ENCODE measurements around the gene TIMM13. TPM values are rescaled to one million over a fixed set of nuclear protein-coding genes. Genes with fewer than 3 reads are reported as not detected.
"Not testable (repeated sequence)": the region's sequence is repeated elsewhere in the genome, so short reads cannot be mapped to it uniquely, and the experiment has no call there.

The TIMM13 gene
- total RNA-seq, 6 donors from 2014 or later, result 26.2 to 82.3 (median 40.0) TPM

GRCh38 chr19:2394442-2395292, 32.7 kb downstream of the TIMM13 start:
- no peaks in the 10 kb centered on the region for H3K27me3 ChIP-seq
- peak in 1 of 2 donors; percentile 51 for ATAC-seq (ENCODE audit: low FRiP score in 2 of 2)
- peak in 1 of 2 donors; percentile 52 for DNase-seq
- H3K4me1 ChIP-seq, result peaks cover 0 to 5% (median 0%) of the 10 kb centered on the region in 4 donors
- H3K27ac ChIP-seq, result peak overlapping the region in 3 of 4 donors; percentile 15 to 26 (median 18)
- no peaks in the 10 kb centered on the region for H3K9me3 ChIP-seq
- H3K4me3 ChIP-seq, result peak overlapping the region in 2 of 4 donors; percentile 22 to 25
- H3K36me3 ChIP-seq, result no peaks in the 10 kb centered on the region
- TF ChIP-seq POLR2A (IDR thresholded peaks at IDR 0.05) (peak in 1 of 4 donors; percentile 61), EP300 (IDR thresholded peaks at IDR 0.05) (no peak)
- 52 to 54% methylated on average over 27 of the region's 27 CpGs for WGBS, 2 donors

DNA sequence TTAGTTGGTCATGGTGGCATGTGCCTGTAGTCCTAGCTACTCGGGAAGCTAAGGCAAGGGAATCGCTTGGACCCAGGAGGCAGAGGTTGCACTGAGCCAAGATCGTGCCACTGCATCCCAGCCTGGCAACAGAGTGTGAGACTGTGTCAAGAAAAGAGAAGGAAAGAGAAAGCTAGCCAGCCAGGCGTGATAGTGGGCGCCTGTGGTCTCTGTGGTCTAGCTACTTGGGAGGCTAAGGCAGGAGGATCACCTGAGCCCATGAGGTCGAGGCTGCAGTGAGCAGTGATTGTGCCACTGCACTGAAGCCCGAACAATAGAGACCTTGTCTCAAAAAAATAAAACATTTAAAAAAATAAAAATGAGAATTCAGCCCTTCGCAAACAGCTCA, 33.3 kb downstream of the TIMM13 start:
- peaks cover 0 to 5% (median 0%) of the 10 kb centered on the region in 4 donors for H3K4me1 ChIP-seq
- peak overlapping the region in 2 of 4 donors; percentile 26 to 42 for H3K27ac ChIP-seq
- TF ChIP-seq EP300 (IDR thresholded peaks at IDR 0.05) (no peak), POLR2A (IDR thresholded peaks at IDR 0.05) (no peak), POLR2AphosphoS5 (IDR thresholded peaks at IDR 0.05) (no peak)
- TF ChIP-seq, protein P1, sequence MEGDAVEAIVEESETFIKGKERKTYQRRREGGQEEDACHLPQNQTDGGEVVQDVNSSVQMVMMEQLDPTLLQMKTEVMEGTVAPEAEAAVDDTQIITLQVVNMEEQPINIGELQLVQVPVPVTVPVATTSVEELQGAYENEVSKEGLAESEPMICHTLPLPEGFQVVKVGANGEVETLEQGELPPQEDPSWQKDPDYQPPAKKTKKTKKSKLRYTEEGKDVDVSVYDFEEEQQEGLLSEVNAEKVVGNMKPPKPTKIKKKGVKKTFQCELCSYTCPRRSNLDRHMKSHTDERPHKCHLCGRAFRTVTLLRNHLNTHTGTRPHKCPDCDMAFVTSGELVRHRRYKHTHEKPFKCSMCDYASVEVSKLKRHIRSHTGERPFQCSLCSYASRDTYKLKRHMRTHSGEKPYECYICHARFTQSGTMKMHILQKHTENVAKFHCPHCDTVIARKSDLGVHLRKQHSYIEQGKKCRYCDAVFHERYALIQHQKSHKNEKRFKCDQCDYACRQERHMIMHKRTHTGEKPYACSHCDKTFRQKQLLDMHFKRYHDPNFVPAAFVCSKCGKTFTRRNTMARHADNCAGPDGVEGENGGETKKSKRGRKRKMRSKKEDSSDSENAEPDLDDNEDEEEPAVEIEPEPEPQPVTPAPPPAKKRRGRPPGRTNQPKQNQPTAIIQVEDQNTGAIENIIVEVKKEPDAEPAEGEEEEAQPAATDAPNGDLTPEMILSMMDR (IDR thresholded peaks at IDR 0.05), result no peak
- H3K4me3 ChIP-seq, result peak overlapping the region in 1 of 4 donors; percentile 22
- H3K36me3 ChIP-seq, result no peaks in the 10 kb centered on the region
- WGBS, 2 donors, result 62 to 66% methylated on average over 8 of the region's 8 CpGs
- no peaks in the 10 kb centered on the region for H3K9me3 ChIP-seq
- ATAC-seq (ENCODE audit: low FRiP score in 2 of 2) (no peak), DNase-seq (no peak)
- H3K27me3 ChIP-seq, result no peaks in the 10 kb centered on the region

DNA sequence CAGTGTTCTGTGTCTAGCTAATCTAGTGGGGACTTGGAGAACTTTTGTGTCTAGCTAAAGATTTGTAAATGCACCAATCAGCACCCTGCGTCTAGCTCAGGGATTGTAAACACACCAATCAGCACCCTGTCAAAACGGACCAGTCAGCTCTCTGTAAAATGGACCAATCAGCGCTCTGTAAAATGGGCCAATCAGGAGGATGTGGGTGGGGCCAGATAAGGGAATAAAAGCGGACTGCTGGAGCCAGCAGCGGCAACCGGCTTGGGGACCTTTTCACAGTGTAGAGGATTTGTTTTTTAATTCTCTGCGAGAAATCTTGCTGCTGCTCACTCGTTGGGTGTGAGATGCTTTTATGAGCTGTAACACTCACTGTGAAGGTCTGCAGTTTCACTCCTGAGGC, 34.5 kb downstream of the TIMM13 start:
- WGBS, 2 donors, result 78 to 80% methylated on average over 8 of the region's 8 CpGs
- H3K27me3 ChIP-seq; ATAC-seq (ENCODE audit: low FRiP score in 2 of 2); H3K36me3 ChIP-seq; H3K9me3 ChIP-seq; H3K4me3 ChIP-seq; DNase-seq; H3K27ac ChIP-seq; H3K4me1 ChIP-seq: not testable (repeated sequence)

DNA sequence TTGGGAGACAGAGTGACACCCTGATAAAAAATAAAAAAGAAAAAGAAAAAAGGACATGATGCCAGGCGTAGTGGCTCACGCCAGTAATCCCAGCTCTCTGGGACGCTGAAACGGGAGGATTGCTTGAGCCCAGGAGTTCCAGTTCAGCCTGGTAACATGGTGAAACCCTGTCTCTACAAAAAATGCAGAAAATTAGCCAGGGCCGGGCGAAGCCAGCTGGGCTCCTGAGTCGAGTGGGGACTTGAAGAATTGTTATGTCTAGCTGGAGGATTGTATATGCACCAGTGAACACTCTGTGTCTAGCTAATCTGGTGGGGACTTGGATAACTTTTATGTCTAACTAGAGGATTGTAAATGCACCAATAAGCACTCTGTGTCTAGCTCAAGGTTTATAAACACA, 35.0 kb downstream of the TIMM13 start:
- Histone ChIP-seq H3K27ac (no peak overlapping the region), H3K4me3 (no peak overlapping the region), H3K27me3 (no peaks in the 10 kb centered on the region), H3K36me3 (no peaks in the 10 kb centered on the region), H3K4me1 (peaks cover 0 to 5% (median 0%) of the 10 kb centered on the region in 4 donors), H3K9me3 (no peaks in the 10 kb centered on the region)
- DNase-seq, result no peak
- ATAC-seq (ENCODE audit: low FRiP score in 2 of 2), result no peak
- TF ChIP-seq, protein P1 (IDR thresholded peaks at IDR 0.05), result no peak
- TF ChIP-seq EP300 (IDR thresholded peaks at IDR 0.05), result no peak
- no peak for TF ChIP-seq POLR2AphosphoS5 (IDR thresholded peaks at IDR 0.05)
- TF ChIP-seq POLR2A (IDR thresholded peaks at IDR 0.05), result no peak
- 56 to 60% methylated on average over 7 of the region's 7 CpGs for WGBS, 2 donors

GRCh38 chr19:2391118-2391725, 36.2 kb downstream of the TIMM13 start:
- no peaks in the 10 kb centered on the region for H3K9me3 ChIP-seq
- H3K4me1 ChIP-seq, result peaks cover 0 to 5% (median 0%) of the 10 kb centered on the region in 4 donors
- no peaks in the 10 kb centered on the region for H3K27me3 ChIP-seq
- peak; percentile 64 to 83 for ATAC-seq (ENCODE audit: low FRiP score in 2 of 2)
- TF ChIP-seq, protein P1 (IDR thresholded peaks at IDR 0.05), result peak; percentile 68 to 73 (median 72)
- no peak for TF ChIP-seq EP300 (IDR thresholded peaks at IDR 0.05)
- DNase-seq, result peak in 1 of 2 donors; percentile 31
- no peak overlapping the region for H3K4me3 ChIP-seq
- H3K36me3 ChIP-seq, result no peaks in the 10 kb centered on the region
- WGBS, 2 donors, result 5 to 7% methylated on average over 10 of the region's 10 CpGs
- H3K27ac ChIP-seq, result no peak overlapping the region
